HCT116 (cell line): ENCODE measurements around the gene ATG5. TPM values are rescaled to one million over a fixed set of nuclear protein-coding genes. Genes with fewer than 3 reads are reported as not detected.

Experiments
- ATAC-seq: fragments of 200-7000 bp; cut with Tn5 transposase; 2 replicates; pipeline ENCODE4 v1.9.1; 2020; ENCODE audit warnings: mild to moderate bottlenecking, moderate library complexity
- BruUV-seq: library from RNA; stranded (reverse); fragments of 400-500 nt; replicated peaks from 2 replicates; lab custom pipeline; 2021; lab: Mats Ljungman, UMichigan
- CTCF ChIA-PET: fragments of 300-600 bp; sonication (Branson Sonifier 250); formaldehyde crosslinking; loops from one replicate; lab custom pipeline; 2021; ENCODE audit warnings: antibody characterized with exemption; lab: Charles Lee
- POLR2A ChIA-PET: fragments of 300-600, 350-600 bp; sonication (Branson Sonifier 250); formaldehyde crosslinking; loops from one replicate; lab custom pipeline; 2021; ENCODE audit warnings: antibody characterized with exemption; lab: Charles Lee
- RAD21 ChIA-PET, 2 experiments: fragments of 300-600 bp; sonication (Branson Sonifier 250); formaldehyde crosslinking; loops; one replicate each; lab custom pipeline; 2023; ENCODE audit warnings: low total read pairs in 2 of 2; ENCODE audit not compliant: uncharacterized antibody in 2 of 2, unreplicated experiment in 2 of 2, low non-redundant PET in 1 of 2; lab: Charles Lee
- DNase-seq: peaks from one replicate; pipeline ENCODE4 v3.0.0-alpha.2; 2010; ENCODE audit warnings: low read depth, low spot score
- H2AFZ ChIP-seq: fragments of 200-600 bp; shearing (Covaris generic), sonication (generic); 2 replicates; pipeline ENCODE4 v1.6.1; 2017; ENCODE audit warnings: low read depth, mixed run types, mixed read lengths, antibody characterized with exemption, low read length; ENCODE audit not compliant: poor library complexity, severe bottlenecking
- H3K27ac ChIP-seq: 2 replicates; pipeline ENCODE4 v1.5.1; 2012; ENCODE audit warnings: low read depth, low read length
- H3K27me3 ChIP-seq: fragments of 200-600 bp; sonication (generic); 2 replicates; pipeline ENCODE4 v1.6.1; 2016; ENCODE audit warnings: mixed run types, low read length, mixed read lengths; ENCODE audit not compliant: insufficient read depth
- H3K36me3 ChIP-seq, 2 experiments: fragments of 200-500 bp in 1 of 2; fragments of 200-600 bp in 1 of 2; sonication (Bioruptor generic) in 1 of 2; sonication (generic) in 1 of 2; 2 replicates each; pipeline versions ENCODE4 v1.5.1 to v1.6.1; 2014 to 2016; ENCODE audit warnings: low read length in 2 of 2, inconsistent platforms in 1 of 2, mixed read lengths in 1 of 2, mixed run types in 1 of 2; ENCODE audit not compliant: insufficient read depth in 2 of 2, control insufficient read depth in 1 of 2
- H3K4me1 ChIP-seq, 2 experiments: fragments of 200-600 bp in 1 of 2; sonication (generic) in 1 of 2; 2 replicates each; pipeline versions ENCODE4 v1.5.1 to v1.6.1; 2012 to 2017; ENCODE audit warnings: low read length in 2 of 2, inconsistent platforms in 1 of 2, mild to moderate bottlenecking in 1 of 2, mixed read lengths in 1 of 2, mixed run types in 1 of 2, moderate library complexity in 1 of 2; ENCODE audit not compliant: insufficient read depth in 2 of 2, control insufficient read depth in 1 of 2
- H3K4me2 ChIP-seq: fragments of 200-600 bp; sonication (generic); 2 replicates; pipeline ENCODE4 v1.6.1; 2017; ENCODE audit warnings: mixed run types, low read length, mixed read lengths
- H3K4me3 ChIP-seq, 2 experiments: fragments of 200-600 bp in 1 of 2; sonication (generic) in 1 of 2; replicated peaks in 1 of 2; 2 replicates each; pipeline ENCODE4 v1.5.1; 2011 to 2016; ENCODE audit warnings: low read length in 2 of 2, control low read depth in 1 of 2, low read depth in 1 of 2, mild to moderate bottlenecking in 1 of 2, mixed read lengths in 1 of 2, mixed run types in 1 of 2
- H3K79me2 ChIP-seq: fragments of 200-600 bp; sonication (generic); 2 replicates; pipeline ENCODE4 v1.6.1; 2017; ENCODE audit warnings: mild to moderate bottlenecking, mixed run types, low read length, moderate library complexity, mixed read lengths; ENCODE audit not compliant: insufficient read depth
- H3K9ac ChIP-seq: fragments of 200-600 bp; sonication (generic); 2 replicates; pipeline ENCODE4 v1.6.1; 2016; ENCODE audit warnings: low read length, mixed read lengths
- H3K9me2 ChIP-seq: fragments of 200-600 bp; sonication (generic), shearing (Covaris generic); 2 replicates; pipeline ENCODE4 v1.6.1; 2017; ENCODE audit warnings: mixed run types, mild to moderate bottlenecking, moderate library complexity; ENCODE audit not compliant: insufficient read depth
- H3K9me3 ChIP-seq, 2 experiments: fragments of 200-500 bp in 1 of 2; fragments of 200-600 bp in 1 of 2; sonication (Bioruptor generic) in 1 of 2; sonication (generic) in 1 of 2; 2 replicates each; pipeline ENCODE4 v1.6.1; 2014 to 2017; ENCODE audit warnings: low read length in 2 of 2, mixed read lengths in 2 of 2, inconsistent platforms in 1 of 2, low read depth in 1 of 2, mild to moderate bottlenecking in 1 of 2, mixed run types in 1 of 2, moderate library complexity in 1 of 2; ENCODE audit not compliant: control insufficient read depth in 1 of 2, insufficient read depth in 1 of 2
- H4K20me1 ChIP-seq: fragments of 200-600 bp; sonication (generic), shearing (Covaris generic); 2 replicates; pipeline ENCODE4 v1.6.1; 2017; ENCODE audit warnings: mixed run types, mild to moderate bottlenecking, moderate library complexity; ENCODE audit not compliant: insufficient read depth
- CTCF ChIP-seq, 3 experiments: fragments of 200-600 bp in 1 of 3; sonication (generic) in 1 of 3; IDR thresholded peaks in 2 of 3; conservative IDR thresholded peaks in 1 of 3; 2 replicates each; pipeline ENCODE4 v1.5.1; 2012 to 2017; ENCODE audit warnings: low read depth in 2 of 3, low read length in 2 of 3, antibody characterized with exemption in 1 of 3, borderline replicate concordance in 1 of 3, control low read depth in 1 of 3, mild to moderate bottlenecking in 1 of 3, mixed read lengths in 1 of 3, mixed run types in 1 of 3, moderate library complexity in 1 of 3; ENCODE audit not compliant: insufficient read depth in 1 of 3
- ELF1 ChIP-seq: IDR thresholded peaks from 2 replicates; pipeline ENCODE4 v1.6.1; 2012; ENCODE audit warnings: low read depth, borderline replicate concordance
- EZH2 ChIP-seq: fragments of 200-600 bp; sonication (generic); IDR thresholded peaks from 2 replicates; pipeline ENCODE4 v1.6.1; 2017; ENCODE audit warnings: antibody characterized with exemption, mixed run types
- EZH2phosphoT487 ChIP-seq: fragments of 200-600 bp; IDR thresholded peaks from 2 replicates; pipeline ENCODE4 v1.6.1; 2018; ENCODE audit warnings: antibody characterized with exemption, borderline replicate concordance
- FOSL1 ChIP-seq: IDR thresholded peaks from 2 replicates; pipeline ENCODE4 v1.6.1; 2012; ENCODE audit warnings: low read depth
- JUND ChIP-seq: IDR thresholded peaks from 2 replicates; pipeline ENCODE4 v1.6.1; 2012
- MAX ChIP-seq: IDR thresholded peaks from 2 replicates; pipeline ENCODE4 v1.6.1; 2012
- POLR2A ChIP-seq: IDR thresholded peaks from 2 replicates; pipeline ENCODE4 v1.7.0; 2011; ENCODE audit warnings: borderline replicate concordance; ENCODE audit not compliant: insufficient read depth, insufficient read length; ENCODE audit errors: extremely low read depth
- POLR2AphosphoS5 ChIP-seq: IDR thresholded peaks from 2 replicates; pipeline ENCODE4 v1.6.1; 2011; ENCODE audit warnings: mild to moderate bottlenecking, low read depth, low read length, moderate library complexity
- SP1 ChIP-seq: IDR thresholded peaks from 2 replicates; pipeline ENCODE4 v1.6.1; 2012; ENCODE audit warnings: low read depth
- SRF ChIP-seq: IDR thresholded peaks from 2 replicates; pipeline ENCODE4 v1.6.1; 2012; ENCODE audit warnings: low read depth
- TCF7L2 ChIP-seq: IDR thresholded peaks from 2 replicates; pipeline ENCODE4 v1.7.0; 2011; ENCODE audit warnings: borderline replicate concordance, inconsistent platforms; ENCODE audit not compliant: insufficient read depth, insufficient read length; ENCODE audit errors: extremely low read depth
- YY1 ChIP-seq: IDR thresholded peaks from 2 replicates; pipeline ENCODE4 v1.6.1; 2011; ENCODE audit warnings: low read length, low read depth, moderate library complexity, mild to moderate bottlenecking; ENCODE audit not compliant: insufficient replicate concordance; ENCODE audit errors: extremely low read depth
- ZFX ChIP-seq: fragments of 450-650 bp; IDR thresholded peaks from 2 replicates; pipeline ENCODE4 v1.6.1; 2017
- intact Hi-C: fragments of 100-400 bp; cut with micrococcal nuclease; formaldehyde crosslinking; loops from 2 replicates; pipeline ENCODE4 v1.10.0; 2022
- total RNA-seq: library from RNA; stranded (reverse); gene quantifications from one replicate; pipeline ENCODE4 v1.2.1, GENCODE V29; 2021; ENCODE audit not compliant: unreplicated experiment

The ATG5 gene
- total RNA-seq, 1 experiment from 2014 or later = 39.6 TPM

- Histone ChIP-seq H3K9ac (no peak overlapping the region), H4K20me1 (0 out of 2 replicates have a peak, but pooled peaks cover 2% of the 10 kb centered on the region), H3K9me2 (no peaks in the 10 kb centered on the region), H2AFZ (no peak overlapping the region), H3K9me3 (no peaks in the 10 kb centered on the region), H3K4me1 (peaks cover 0 to 6% of the 10 kb centered on the region in 2 experiments; a peak in 1 of 4 replicates), H3K79me2 (no peaks in the 10 kb centered on the region), H3K27me3 (no peaks in the 10 kb centered on the region), H3K27ac (no peak overlapping the region), H3K4me3 (no peak overlapping the region), H3K4me2 (no peak overlapping the region), H3K36me3 (no peaks in the 10 kb centered on the region)
- BruUV-seq = no TSS peak
- ChIA-PET RAD21 (no interaction called here), CTCF (interaction anchor here (1.6 kb wide), 1 partner anchor 751 kb away, joined by 5 read pairs; no protein-coding TSS in a partner anchor), POLR2A (no interaction called here)
- TF ChIP-seq SRF = no peak
- no peak for TF ChIP-seq CTCF (IDR thresholded peaks at IDR 0.05 in 2 of 3, conservative IDR thresholded peaks at IDR 0.05 in 1 of 3; ENCODE audit: borderline replicate concordance in 1 of 3, insufficient read depth in 1 of 3, low read depth in 2 of 3, low read length in 2 of 3)
- no peak for TF ChIP-seq YY1
- TF ChIP-seq EZH2phosphoT487 = no peak
- TF ChIP-seq POLR2A = no peak
- TF ChIP-seq JUND = no peak
- TF ChIP-seq FOSL1 = no peak
- TF ChIP-seq ZFX = no peak
- no peak for TF ChIP-seq ELF1
- no peak for TF ChIP-seq EZH2
- no peak for TF ChIP-seq MAX
- TF ChIP-seq POLR2AphosphoS5 = no peak
- TF ChIP-seq TCF7L2 = no peak
- no peak for TF ChIP-seq SP1
- intact Hi-C loops = no loop called here
- ATAC-seq (no peak), DNase-seq (no peak)
Observed at GRCh38 chr6:106182455-106182854, 143.1 kb downstream of the ATG5 start.
